Activated CD4-positive, alpha-beta T cell treated with anti-CD3 and anti-CD28 coated beads for 36 hours (primary cell): ENCODE data around the gene PLXNB3. TPM values are rescaled to one million over a fixed set of nuclear protein-coding genes. Genes with fewer than 3 reads are reported as not detected.

Experiments
- ATAC-seq: fragments of 200-7000 bp; cut with Tn5 transposase; one replicate; pipeline ENCODE4 v1.10.0; 2021; ENCODE audit warnings: mild to moderate bottlenecking, moderate library complexity
- CTCF ChIA-PET: fragments of 350-600 bp; sonication (Branson Sonifier 250); formaldehyde crosslinking; loops from one replicate; lab custom pipeline; 2021; ENCODE audit warnings: antibody characterized with exemption; lab: Charles Lee
- POLR2A ChIA-PET: fragments of 350-600 bp; sonication (Branson Sonifier 250); formaldehyde crosslinking; loops from one replicate; lab custom pipeline; 2021; ENCODE audit warnings: antibody characterized with exemption, inconsistent platforms; lab: Charles Lee
- DNase-seq: peaks from one replicate; pipeline ENCODE4 v3.0.0-alpha.2; 2020
- H3K27ac Mint-ChIP-seq: one replicate; pipeline ENCODE4 v1.8.0; 2021; ENCODE audit warnings: mixed read lengths
- H3K27me3 Mint-ChIP-seq: one replicate; pipeline ENCODE4 v1.8.0; 2021; ENCODE audit warnings: mixed read lengths
- H3K36me3 Mint-ChIP-seq: one replicate; pipeline ENCODE4 v1.8.0; 2021; ENCODE audit warnings: low read depth, mixed read lengths
- H3K4me1 Mint-ChIP-seq: one replicate; pipeline ENCODE4 v1.8.0; 2021; ENCODE audit warnings: mixed read lengths
- H3K4me3 Mint-ChIP-seq: one replicate; pipeline ENCODE4 v1.8.0; 2021; ENCODE audit warnings: mild to moderate bottlenecking, moderate library complexity, mixed read lengths
- H3K9me3 Mint-ChIP-seq: one replicate; pipeline ENCODE4 v1.8.0; 2021; ENCODE audit warnings: low read depth, mixed read lengths
- intact Hi-C, 2 experiments: fragments of 100-400 bp; cut with DNase I in 1 of 2; cut with micrococcal nuclease in 1 of 2; formaldehyde crosslinking; loops; one replicate each; pipeline versions ENCODE4 v1.14.2 to v1.15.1; 2022 to 2024; cut with DNase I, micrococcal nuclease
- total RNA-seq, 2 experiments: library from RNA; stranded (reverse); gene quantifications; one replicate each; pipeline ENCODE4 v1.2.3, GENCODE V29; 2021

PLXNB3 gene
- total RNA-seq, 2 experiments from 2014 or later: 1.6 to 2.4 TPM

GRCh38 chrX:153777261-153778090 lies 13.4 kb downstream of the PLXNB3 start:
- H3K27ac Mint-ChIP-seq: no peak overlapping the region
- POLR2A ChIA-PET: no interaction called here
- peak; percentile 0 for DNase-seq
- peaks cover 3% of the 10 kb centered on the region for H3K27me3 Mint-ChIP-seq
- CTCF ChIA-PET: interaction anchor here (0.9 to 1.6 kb wide), 2 partner anchors 15 to 33 kb away, joined by 3 to 5 read pairs; no protein-coding TSS in a partner anchor
- H3K4me3 Mint-ChIP-seq: no peak overlapping the region
- no peak for ATAC-seq
- H3K4me1 Mint-ChIP-seq: peaks cover 6% of the 10 kb centered on the region
- no peaks in the 10 kb centered on the region for H3K36me3 Mint-ChIP-seq
- no peaks in the 10 kb centered on the region for H3K9me3 Mint-ChIP-seq
- intact Hi-C loops: no loop called here

GRCh38 chrX:153778181-153778580 lies 14.1 kb downstream of the PLXNB3 start:
- Mint-ChIP-seq H3K27me3 (peaks cover 3% of the 10 kb centered on the region), H3K36me3 (no peaks in the 10 kb centered on the region), H3K9me3 (no peaks in the 10 kb centered on the region), H3K4me1 (peaks cover 6% of the 10 kb centered on the region), H3K27ac (no peak overlapping the region), H3K4me3 (no peak overlapping the region)
- ChIA-PET POLR2A (no interaction called here), CTCF (interaction anchor here (1.6 kb wide), 1 partner anchor 14 kb away, joined by 5 read pairs; no protein-coding TSS in a partner anchor)
- DNase-seq (no peak), ATAC-seq (no peak)
- intact Hi-C loops: no loop called here

GRCh38 chrX:153778684-153779101 lies 14.6 kb downstream of the PLXNB3 start:
- POLR2A ChIA-PET: no interaction called here
- CTCF ChIA-PET: interaction anchor here (1.6 kb wide), 1 partner anchor 14 kb away, joined by 5 read pairs; no protein-coding TSS in a partner anchor

GRCh38 chrX:153779891-153780677 lies 16.0 kb downstream of the PLXNB3 start:
- H3K4me3 Mint-ChIP-seq: no peak overlapping the region
- no peak overlapping the region for H3K27ac Mint-ChIP-seq
- ATAC-seq (peak; percentile 29), DNase-seq (no peak)
- H3K9me3 Mint-ChIP-seq: no peaks in the 10 kb centered on the region
- H3K36me3 Mint-ChIP-seq: no peaks in the 10 kb centered on the region
- intact Hi-C loops: no loop called here
- ChIA-PET CTCF (interaction anchor here (1.1 kb wide), 1 partner anchor 144 kb away, joined by 3 read pairs; no protein-coding TSS in a partner anchor), POLR2A (no interaction called here)
- peaks cover 3% of the 10 kb centered on the region for H3K27me3 Mint-ChIP-seq
- H3K4me1 Mint-ChIP-seq: peaks cover 6% of the 10 kb centered on the region

More at GRCh38 chrX:153778684-153779101, 14.6 kb downstream of the PLXNB3 start:
- H3K4me1 Mint-ChIP-seq: peaks cover 6% of the 10 kb centered on the region
- intact Hi-C loops: no loop called here
- no peak overlapping the region for H3K27ac Mint-ChIP-seq
- H3K27me3 Mint-ChIP-seq: peaks cover 3% of the 10 kb centered on the region
- no peak for ATAC-seq
- H3K4me3 Mint-ChIP-seq: no peak overlapping the region
- no peaks in the 10 kb centered on the region for H3K9me3 Mint-ChIP-seq
- no peak for DNase-seq
- no peaks in the 10 kb centered on the region for H3K36me3 Mint-ChIP-seq

- peaks cover 3% of the 10 kb centered on the region for H3K27me3 Mint-ChIP-seq
- ATAC-seq (no peak), DNase-seq (no peak)
- H3K4me1 Mint-ChIP-seq: peaks cover 6% of the 10 kb centered on the region
- no peaks in the 10 kb centered on the region for H3K36me3 Mint-ChIP-seq
- H3K4me3 Mint-ChIP-seq: no peak within 1 kb of the TSS
- no peaks in the 10 kb centered on the region for H3K9me3 Mint-ChIP-seq
- ChIA-PET POLR2A (no interaction called here), CTCF (interaction anchor here (0.7 to 1.2 kb wide), 3 partner anchors 67 to 144 kb away, joined by 3 read pairs; no protein-coding TSS in a partner anchor)
- no peak within 1 kb of the TSS for H3K27ac Mint-ChIP-seq
- intact Hi-C loops: no loop called here
Measured at GRCh38 chrX:153780678-153781427, 16.8 kb downstream of the PLXNB3 start, which contains the start of gene SRPK3. Gene SRPK3 (plus strand): TSS chrX:153781041. CDS start chrX:153781087, 46 bp downstream.

GRCh38 chrX:153781428-153782047 lies 17.5 kb downstream of the PLXNB3 start:
- no peak for DNase-seq
- POLR2A ChIA-PET: no interaction called here

GRCh38 chrX:153782313-153782712 lies 18.3 kb downstream of the PLXNB3 start:
- ChIA-PET POLR2A (interaction anchor here (0.6 kb wide), 1 partner anchor 18 kb away, joined by 3 read pairs; no protein-coding TSS in a partner anchor), CTCF (interaction anchor here (0.6 kb wide), 1 partner anchor 144 kb away, joined by 3 read pairs; no protein-coding TSS in a partner anchor)
- Mint-ChIP-seq H3K36me3 (peaks cover 2% of the 10 kb centered on the region), H3K4me1 (peaks cover 6% of the 10 kb centered on the region), H3K4me3 (no peak overlapping the region), H3K27ac (no peak overlapping the region), H3K27me3 (peaks cover 3% of the 10 kb centered on the region), H3K9me3 (no peaks in the 10 kb centered on the region)
- ATAC-seq (no peak), DNase-seq (peak; percentile 17)
- intact Hi-C loops: no loop called here

More at GRCh38 chrX:153781428-153782047, 17.5 kb downstream of the PLXNB3 start:
- Mint-ChIP-seq H3K36me3 (peaks cover 2% of the 10 kb centered on the region), H3K4me1 (peaks cover 6% of the 10 kb centered on the region), H3K9me3 (no peaks in the 10 kb centered on the region), H3K27me3 (peaks cover 3% of the 10 kb centered on the region), H3K27ac (no peak overlapping the region), H3K4me3 (no peak overlapping the region)
- CTCF ChIA-PET: interaction anchor here (1.2 kb wide), 1 partner anchor 67 kb away, joined by 3 read pairs; no protein-coding TSS in a partner anchor
- ATAC-seq: no peak
- intact Hi-C loops: no loop called here

GRCh38 chrX:153782871-153783270 lies 18.8 kb downstream of the PLXNB3 start:
- no peak for DNase-seq
- peaks cover 3% of the 10 kb centered on the region for H3K27me3 Mint-ChIP-seq
- H3K36me3 Mint-ChIP-seq: peaks cover 4% of the 10 kb centered on the region
- peaks cover 6% of the 10 kb centered on the region for H3K4me1 Mint-ChIP-seq
- intact Hi-C loops: no loop called here
- no peak for ATAC-seq
- POLR2A ChIA-PET: interaction anchor here (0.6 kb wide), 1 partner anchor 18 kb away, joined by 3 read pairs; no protein-coding TSS in a partner anchor
- no peak overlapping the region for H3K27ac Mint-ChIP-seq
- H3K4me3 Mint-ChIP-seq: no peak overlapping the region
- CTCF ChIA-PET: interaction anchor here (0.6 kb wide), 1 partner anchor 144 kb away, joined by 3 read pairs; no protein-coding TSS in a partner anchor
- no peaks in the 10 kb centered on the region for H3K9me3 Mint-ChIP-seq

- Mint-ChIP-seq H3K4me3 (no peak overlapping the region), H3K4me1 (peaks cover 6% of the 10 kb centered on the region), H3K27me3 (peaks cover 3% of the 10 kb centered on the region), H3K9me3 (no peaks in the 10 kb centered on the region), H3K27ac (no peak overlapping the region), H3K36me3 (peaks cover 4% of the 10 kb centered on the region)
- ATAC-seq (no peak), DNase-seq (no peak)
- ChIA-PET POLR2A (no interaction called here), CTCF (no interaction called here)
- intact Hi-C loops: no loop called here
Measured at GRCh38 chrX:153783378-153784013, 19.4 kb downstream of the PLXNB3 start.

- H3K4me1 Mint-ChIP-seq: peaks cover 6% of the 10 kb centered on the region
- intact Hi-C loops: no loop called here
- peaks cover 4% of the 10 kb centered on the region for H3K36me3 Mint-ChIP-seq
- no peak overlapping the region for H3K27ac Mint-ChIP-seq
- H3K27me3 Mint-ChIP-seq: peaks cover 3% of the 10 kb centered on the region
- H3K4me3 Mint-ChIP-seq: no peak overlapping the region
- no peaks in the 10 kb centered on the region for H3K9me3 Mint-ChIP-seq
- no peak for ATAC-seq
- DNase-seq: no peak
- POLR2A ChIA-PET: no interaction called here
- CTCF ChIA-PET: no interaction called here
Measured at GRCh38 chrX:153784325-153784967, 20.4 kb downstream of the PLXNB3 start.
